Measurements from ENCODE around the gene SGMS1.
A peak's percentile ranks its signal among the peaks of the same experiment; 100 is the strongest.

SGMS1 gene

GRCh38 chr10:50635286-50635685 is 11.5 kb upstream of the SGMS1 start:
- Mint-ChIP-seq H3K9me3 (no peaks in the 10 kb centered on the region), H3K36me3 (ENCODE audit: low read depth) (no peaks in the 10 kb centered on the region), H3K4me3 (no peak overlapping the region), H3K4me1 (no peaks in the 10 kb centered on the region), H3K27me3 (ENCODE audit: low read depth) (no peaks in the 10 kb centered on the region), H3K27ac (no peak overlapping the region)
- TF ChIP-seq CTCF (IDR thresholded peaks at IDR 0.05; ENCODE audit: unreplicated experiment in 3 of 3) = no peak

- H3K27me3 Mint-ChIP-seq (ENCODE audit: low read depth) = no peaks in the 10 kb centered on the region
- no peaks in the 10 kb centered on the region for H3K4me1 Mint-ChIP-seq
- H3K9me3 Mint-ChIP-seq = no peaks in the 10 kb centered on the region
- no peak overlapping the region for H3K4me3 Mint-ChIP-seq
- H3K27ac Mint-ChIP-seq = no peak overlapping the region
- TF ChIP-seq CTCF (IDR thresholded peaks at IDR 0.05; ENCODE audit: unreplicated experiment in 3 of 3) = no peak
- H3K36me3 Mint-ChIP-seq (ENCODE audit: low read depth) = peaks cover 4% of the 10 kb centered on the region
Observed at GRCh38 chr10:50634479-50634878, 10.7 kb upstream of the SGMS1 start.

GRCh38 chr10:50631052-50631451 is 7.3 kb upstream of the SGMS1 start:
- H3K4me1 Mint-ChIP-seq = no peaks in the 10 kb centered on the region
- no peaks in the 10 kb centered on the region for H3K27me3 Mint-ChIP-seq (ENCODE audit: low read depth)
- TF ChIP-seq CTCF (IDR thresholded peaks at IDR 0.05; ENCODE audit: unreplicated experiment in 3 of 3) = no peak
- H3K27ac Mint-ChIP-seq = no peak overlapping the region
- peaks cover 4% of the 10 kb centered on the region for H3K36me3 Mint-ChIP-seq (ENCODE audit: low read depth)
- H3K4me3 Mint-ChIP-seq = no peak overlapping the region
- H3K9me3 Mint-ChIP-seq = no peaks in the 10 kb centered on the region

- no peak overlapping the region for H3K4me3 Mint-ChIP-seq
- no peaks in the 10 kb centered on the region for H3K9me3 Mint-ChIP-seq
- peaks cover 9% of the 10 kb centered on the region for H3K4me1 Mint-ChIP-seq
- H3K36me3 Mint-ChIP-seq (ENCODE audit: low read depth) = peaks cover 4% of the 10 kb centered on the region
- TF ChIP-seq CTCF (IDR thresholded peaks at IDR 0.05; ENCODE audit: unreplicated experiment in 3 of 3) = no peak
- no peaks in the 10 kb centered on the region for H3K27me3 Mint-ChIP-seq (ENCODE audit: low read depth)
- H3K27ac Mint-ChIP-seq = no peak overlapping the region
Observed at GRCh38 chr10:50629495-50630122, 5.9 kb upstream of the SGMS1 start.

- Mint-ChIP-seq H3K4me3 (peak overlapping the region in 1 of 3 experiments; percentile 27), H3K9me3 (no peaks in the 10 kb centered on the region), H3K27ac (no peak overlapping the region), H3K27me3 (ENCODE audit: low read depth) (no peaks in the 10 kb centered on the region), H3K36me3 (ENCODE audit: low read depth) (peaks cover 4% of the 10 kb centered on the region), H3K4me1 (peaks cover 9% of the 10 kb centered on the region)
- no peak for TF ChIP-seq CTCF (IDR thresholded peaks at IDR 0.05; ENCODE audit: unreplicated experiment in 3 of 3)
Observed at GRCh38 chr10:50627896-50628295, 4.1 kb upstream of the SGMS1 start.

GRCh38 chr10:50627443-50627842 is 3.7 kb upstream of the SGMS1 start:
- Mint-ChIP-seq H3K9me3 (no peaks in the 10 kb centered on the region), H3K36me3 (ENCODE audit: low read depth) (peaks cover 4% of the 10 kb centered on the region), H3K4me1 (peaks cover 12% of the 10 kb centered on the region)

More at GRCh38 chr10:50627443-50627842, 3.7 kb upstream of the SGMS1 start:
- peak overlapping the region in 2 of 3 experiments; percentile 52 to 60 for H3K4me3 Mint-ChIP-seq
- H3K27ac Mint-ChIP-seq = no peak overlapping the region
- no peaks in the 10 kb centered on the region for H3K27me3 Mint-ChIP-seq (ENCODE audit: low read depth)
- TF ChIP-seq CTCF (IDR thresholded peaks at IDR 0.05; ENCODE audit: unreplicated experiment in 3 of 3) = no peak
